NOMO-1 treated with dmso at 0.1 percent for 144 hours (cell line): ENCODE measurements around the gene LBP.
A peak's percentile ranks its signal among the peaks of the same experiment; 100 is the strongest.
"Not testable (repeated sequence)": the region's sequence is repeated elsewhere in the genome, so short reads cannot be mapped to it uniquely, and the experiment has no call there.

ENCODE experiments used
- DNase-seq: peaks from one replicate; lab custom pipeline; 2025; ENCODE audit not compliant: unreplicated experiment; lab: John Stamatoyannopoulos, UW

The LBP gene

GRCh38 chr20:38392356-38392755 is 46.1 kb downstream of the LBP start:
- no peak for DNase-seq

GRCh38 chr20:38393259-38393658 is 47.0 kb downstream of the LBP start:
- no peak for DNase-seq

- DNase-seq: no peak
Measured at GRCh38 chr20:38395165-38395564, 48.9 kb downstream of the LBP start.

- DNase-seq: peak; percentile 53
Measured at GRCh38 chr20:38395751-38396395, 49.6 kb downstream of the LBP start.

- DNase-seq: no peak
Measured at GRCh38 chr20:38402089-38402488, 55.8 kb downstream of the LBP start.

GRCh38 chr20:38402816-38403215 is 56.5 kb downstream of the LBP start:
- no peak for DNase-seq

- no peak for DNase-seq
Measured at GRCh38 chr20:38404016-38404415, 57.7 kb downstream of the LBP start.

GRCh38 chr20:38405132-38405531 is 58.9 kb downstream of the LBP start:
- no peak for DNase-seq

GRCh38 chr20:38406476-38406875 is 60.2 kb downstream of the LBP start:
- no peak for DNase-seq

GRCh38 chr20:38407321-38407720 is 61.0 kb downstream of the LBP start:
- no peak for DNase-seq

- not testable (repeated sequence) for DNase-seq
Measured at GRCh38 chr20:38407822-38408221, 61.5 kb downstream of the LBP start.

GRCh38 chr20:38412877-38413577 is 66.7 kb downstream of the LBP start:
- no peak for DNase-seq

- DNase-seq: no peak
Measured at GRCh38 chr20:38414769-38415450, 68.6 kb downstream of the LBP start.

- DNase-seq: no peak
Measured at GRCh38 chr20:38418509-38419204, 72.4 kb downstream of the LBP start.

- DNase-seq: no peak
Measured at GRCh38 chr20:38420388-38421085, 74.3 kb downstream of the LBP start.

- no peak for DNase-seq
Measured at GRCh38 chr20:38421915-38422314, 75.6 kb downstream of the LBP start.

GRCh38 chr20:38423541-38423940 is 77.3 kb downstream of the LBP start:
- DNase-seq: no peak

GRCh38 chr20:38424401-38424800 is 78.1 kb downstream of the LBP start:
- DNase-seq: no peak

GRCh38 chr20:38426006-38426897 is 80.0 kb downstream of the LBP start:
- no peak for DNase-seq
